ENCODE measurements around the gene QRFP. TPM values are rescaled to one million over a fixed set of nuclear protein-coding genes. Genes with fewer than 3 reads are reported as not detected.

QRFP gene
- total RNA-seq, 2 donors from 2014 or later, result not detected

DNA sequence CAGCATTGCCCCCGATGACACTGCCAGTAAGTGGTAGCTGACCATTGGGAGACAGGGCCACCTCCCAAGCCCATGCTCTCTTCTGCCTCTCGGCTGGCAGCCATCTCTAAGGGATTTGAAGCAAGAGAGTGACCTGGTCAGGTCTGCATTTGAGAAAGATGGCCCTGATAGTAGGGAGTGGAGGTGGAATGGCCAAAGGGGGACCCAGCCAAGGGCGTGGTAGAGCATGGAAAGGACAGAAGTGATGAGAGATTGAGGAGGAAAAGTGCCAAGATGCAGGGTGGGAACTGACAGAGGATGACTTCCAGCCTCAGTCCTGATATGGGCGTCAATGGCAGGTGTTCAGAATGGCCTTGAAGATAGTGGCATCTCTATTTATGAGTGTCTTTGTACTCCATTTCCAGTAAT, 52.6 kb downstream of the QRFP start:
- TF ChIP-seq CTCF (IDR thresholded peaks at IDR 0.05), result no peak
- no peak for DNase-seq (ENCODE audit: low spot score)
- Histone ChIP-seq H3K27me3 (replicated peaks; ENCODE audit: insufficient read depth) (no peaks in the 10 kb centered on the region), H3K4me3 (no peak overlapping the region), H3K36me3 (no peaks in the 10 kb centered on the region), H3K27ac (peak overlapping the region; percentile 98 to 99), H3K9me3 (no peaks in the 10 kb centered on the region), H3K4me1 (ENCODE audit: control insufficient read depth in 1 of 2, low read depth in 2 of 2) (peaks cover 51 to 92% of the 10 kb centered on the region in 2 donors)
- no peak for ATAC-seq (ENCODE audit: insufficient number of reproducible peaks, low FRiP score, low read depth)

GRCh38 chr9:130843049-130843908, 53.3 kb downstream of the QRFP start:
- TF ChIP-seq CTCF (IDR thresholded peaks at IDR 0.05), result no peak
- peaks cover 51 to 92% of the 10 kb centered on the region in 2 donors for H3K4me1 ChIP-seq (ENCODE audit: control insufficient read depth in 1 of 2, low read depth in 2 of 2)
- H3K27me3 ChIP-seq (replicated peaks; ENCODE audit: insufficient read depth), result no peaks in the 10 kb centered on the region
- H3K36me3 ChIP-seq, result no peaks in the 10 kb centered on the region
- no peak for ATAC-seq (ENCODE audit: insufficient number of reproducible peaks, low FRiP score, low read depth)
- no peak overlapping the region for H3K4me3 ChIP-seq
- H3K9me3 ChIP-seq, result no peaks in the 10 kb centered on the region
- H3K27ac ChIP-seq, result peak overlapping the region; percentile 98 to 99
- no peak for DNase-seq (ENCODE audit: low spot score)

Other genes starting within 250 kb of the QRFP start
- not detected for gene PRDM12, start 232.2 kb downstream of the QRFP start, total RNA-seq
- gene EXOSC2, start 203.0 kb downstream of the QRFP start, total RNA-seq, result 10 to 100 TPM; 12.3 to 33.3 TPM
- gene ABL1, start 61.6 kb downstream of the QRFP start, total RNA-seq, result 100 to 1,000 TPM in 1 of 2 donors, 10 to 100 TPM in 1; 62.8 to 123 TPM
- not detected for gene FIBCD1, start 42.4 kb upstream of the QRFP start, total RNA-seq
- gene LAMC3, start 112.4 kb upstream of the QRFP start, total RNA-seq, result 1 to 10 TPM in 1 of 2 donors, under 1 TPM in 1; 0.54 to 2.8 TPM
- 10 to 100 TPM; 18.8 to 21.9 TPM for gene AIF1L, start 199.7 kb upstream of the QRFP start, total RNA-seq
- 10 to 100 TPM; 44.3 to 55.0 TPM for gene NUP214, start 228.8 kb upstream of the QRFP start, total RNA-seq